Naive thymus-derived CD4-positive, alpha-beta T cell (primary cell): ENCODE data around the gene CTBP2. TPM values are rescaled to one million over a fixed set of nuclear protein-coding genes. Genes with fewer than 3 reads are reported as not detected.

Source experiments
- ATAC-seq: fragments of 150-1000 bp; cut with Tn5 transposase; 2 replicates; pipeline ENCODE4 v1.10.0; 2021; ENCODE audit warnings: mild to moderate bottlenecking, moderate library complexity
- CTCF ChIA-PET: fragments of 350-600 bp; sonication (Branson Sonifier 250); formaldehyde crosslinking; loops from one replicate; lab custom pipeline; 2021; ENCODE audit warnings: antibody characterized with exemption; lab: Charles Lee
- POLR2A ChIA-PET: fragments of 350-600 bp; sonication (Branson Sonifier 250); formaldehyde crosslinking; loops from one replicate; lab custom pipeline; 2021; ENCODE audit warnings: antibody characterized with exemption, inconsistent platforms; lab: Charles Lee
- DNase-seq, 9 donors: peaks; one replicate each; pipeline versions ENCODE4 v3.0.0 to v3.0.0-alpha.2; 2020 to 2022; ENCODE audit warnings: mixed read lengths in 1 of 9
- H3K27ac ChIP-seq: one replicate; pipeline ENCODE4 v1.7.0; 2013; ENCODE audit warnings: mild to moderate bottlenecking, low read depth, low read length, moderate library complexity
- H3K27me3 ChIP-seq, 2 donors: one replicate each; pipeline ENCODE4 v1.7.0; 2013; ENCODE audit warnings: low read length in 2 of 2, mild to moderate bottlenecking in 2 of 2, moderate library complexity in 2 of 2; ENCODE audit not compliant: control insufficient read depth in 2 of 2, insufficient read depth in 2 of 2
- H3K36me3 ChIP-seq, 3 experiments: 1 replicate in 2 of 3; 2 replicates in 1 of 3; pipeline ENCODE4 v1.7.0; 2013; ENCODE audit warnings: low read length in 3 of 3, mild to moderate bottlenecking in 3 of 3, moderate library complexity in 1 of 3; ENCODE audit not compliant: insufficient read depth in 3 of 3, control insufficient read depth in 2 of 3
- H3K4me1 ChIP-seq, 2 donors: one replicate each; pipeline ENCODE4 v1.7.0; 2013; ENCODE audit warnings: low read length in 2 of 2, mild to moderate bottlenecking in 2 of 2, moderate library complexity in 1 of 2; ENCODE audit not compliant: control insufficient read depth in 2 of 2, insufficient read depth in 2 of 2
- H3K4me3 ChIP-seq: 2 replicates; pipeline ENCODE4 v1.7.0; 2013; ENCODE audit warnings: mild to moderate bottlenecking, low read length
- H3K9me3 ChIP-seq, 3 experiments: 1 replicate in 2 of 3; 2 replicates in 1 of 3; pipeline ENCODE4 v1.7.0; 2013; ENCODE audit warnings: low read length in 3 of 3; ENCODE audit not compliant: control insufficient read depth in 2 of 3
- H3K27ac Mint-ChIP-seq, 9 donors: one replicate each; pipeline ENCODE4 v1.8.0; 2020 to 2022; ENCODE audit warnings: mixed read lengths in 9 of 9, mild to moderate bottlenecking in 8 of 9, moderate library complexity in 5 of 9, inconsistent platforms in 2 of 9
- H3K27me3 Mint-ChIP-seq, 5 donors: one replicate each; pipeline ENCODE4 v1.8.0; 2021 to 2022; ENCODE audit warnings: mixed read lengths in 5 of 5, mild to moderate bottlenecking in 1 of 5
- H3K36me3 Mint-ChIP-seq, 5 donors: one replicate each; pipeline ENCODE4 v1.8.0; 2020 to 2022; ENCODE audit warnings: mixed read lengths in 5 of 5, mild to moderate bottlenecking in 3 of 5, inconsistent platforms in 1 of 5
- H3K4me1 Mint-ChIP-seq, 7 donors: one replicate each; pipeline ENCODE4 v1.8.0; 2020 to 2022; ENCODE audit warnings: mixed read lengths in 7 of 7, mild to moderate bottlenecking in 3 of 7, inconsistent platforms in 1 of 7
- H3K4me3 Mint-ChIP-seq, 10 donors: one replicate each; pipeline ENCODE4 v1.8.0; 2020 to 2022; ENCODE audit warnings: mild to moderate bottlenecking in 10 of 10, mixed read lengths in 10 of 10, moderate library complexity in 6 of 10, inconsistent platforms in 2 of 10
- H3K9me3 Mint-ChIP-seq, 11 donors: one replicate each; pipeline ENCODE4 v1.8.0; 2020 to 2022; ENCODE audit warnings: mixed read lengths in 11 of 11, mild to moderate bottlenecking in 4 of 11, inconsistent platforms in 1 of 11, moderate library complexity in 1 of 11
- intact Hi-C, 2 donors: fragments of 100-400 bp; cut with micrococcal nuclease; formaldehyde crosslinking; loops; one replicate each; pipeline ENCODE4 v1.15.1; 2023
- polyA plus RNA-seq, 2 donors: library from polyadenylated mRNA; unstranded; fragments of 300-500 nt; fragmentation: Illumina TruSeq; gene quantifications; one replicate each; pipeline ENCODE4 v1.2.3, GENCODE V29; 2021
- total RNA-seq, 6 experiments: library from RNA in 5 of 6; stranded (reverse) in 5 of 6; gene quantifications; 1 replicate in 5 of 6; 2 replicates in 1 of 6; pipeline ENCODE4 v1.2.3 and lab custom pipeline; 2021 to 2026

CTBP2 gene
- total and polyA plus RNA-seq, 7 experiments from 2014 or later, result 0.05 to 39.5 (median 1.7) TPM; not detected in 1

DNA sequence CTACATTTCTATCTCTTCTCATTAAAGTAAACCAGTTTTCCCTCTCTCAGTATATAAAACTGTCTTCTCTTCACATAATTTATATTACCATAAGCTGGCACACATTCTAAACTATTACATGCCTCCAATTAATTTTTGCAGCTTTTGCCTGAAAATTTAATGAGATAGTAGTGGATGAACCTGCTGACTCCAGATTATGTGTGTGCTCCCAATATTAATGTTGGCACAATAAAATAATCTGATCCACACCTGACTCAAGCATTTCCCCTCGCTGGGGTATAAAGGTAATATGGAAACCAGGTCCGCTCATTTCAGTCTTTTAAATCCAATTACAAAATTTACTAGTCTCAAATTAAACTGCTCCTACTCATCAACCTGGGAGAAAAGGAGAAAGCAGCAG, 63.4 kb downstream of the CTBP2 start:
- no peaks in the 10 kb centered on the region for H3K9me3 ChIP-seq
- H3K4me1 ChIP-seq, result no peaks in the 10 kb centered on the region
- DNase-seq (no peak), ATAC-seq (no peak)
- Mint-ChIP-seq H3K27me3 (no peaks in the 10 kb centered on the region), H3K27ac (no peak overlapping the region), H3K36me3 (no peaks in the 10 kb centered on the region), H3K4me3 (no peak overlapping the region), H3K9me3 (peaks cover 0 to 1% (median 0%) of the 10 kb centered on the region in 11 donors), H3K4me1 (peaks cover 0 to 18% (median 0%) of the 10 kb centered on the region in 7 donors)
- POLR2A ChIA-PET, result no interaction called here
- intact Hi-C loops, result no loop called here
- no peak overlapping the region for H3K27ac ChIP-seq
- no peaks in the 10 kb centered on the region for H3K27me3 ChIP-seq
- CTCF ChIA-PET, result no interaction called here
- no peak overlapping the region for H3K4me3 ChIP-seq
- H3K36me3 ChIP-seq, result no peaks in the 10 kb centered on the region

GRCh38 chr10:125096371-125096770, 64.0 kb downstream of the CTBP2 start:
- Mint-ChIP-seq H3K36me3 (no peaks in the 10 kb centered on the region), H3K4me1 (peaks cover 0 to 14% (median 0%) of the 10 kb centered on the region in 7 donors), H3K4me3 (no peak overlapping the region), H3K27me3 (no peaks in the 10 kb centered on the region), H3K27ac (no peak overlapping the region), H3K9me3 (peaks cover 0 to 1% (median 0%) of the 10 kb centered on the region in 11 donors)
- no peak overlapping the region for H3K27ac ChIP-seq
- ATAC-seq (no peak), DNase-seq (no peak)
- no peaks in the 10 kb centered on the region for H3K36me3 ChIP-seq
- intact Hi-C loops, result no loop called here
- ChIA-PET POLR2A (no interaction called here), CTCF (no interaction called here)
- H3K9me3 ChIP-seq, result no peaks in the 10 kb centered on the region
- H3K4me3 ChIP-seq, result no peak overlapping the region
- no peaks in the 10 kb centered on the region for H3K27me3 ChIP-seq
- no peaks in the 10 kb centered on the region for H3K4me1 ChIP-seq

DNA sequence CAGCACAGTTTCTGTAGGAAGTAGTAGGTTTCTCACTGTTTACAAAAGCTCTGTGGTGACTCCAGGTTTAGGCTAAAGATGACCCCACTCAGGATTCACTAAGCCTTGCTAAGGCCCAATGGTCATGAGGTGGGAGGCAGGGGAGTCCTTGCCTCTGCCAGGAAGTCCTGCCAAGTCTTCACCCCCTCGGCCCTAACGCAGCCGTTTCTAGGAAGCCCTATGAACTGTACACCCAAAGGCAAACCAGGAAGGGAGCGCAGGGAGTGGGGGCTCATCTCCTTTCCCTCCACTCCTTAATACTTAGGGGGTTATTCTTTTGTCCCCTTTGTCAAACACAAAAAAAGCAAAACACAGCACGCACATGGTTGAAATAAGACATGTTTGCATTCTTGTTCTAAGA, 64.6 kb downstream of the CTBP2 start:
- H3K4me3 Mint-ChIP-seq, result no peak overlapping the region
- no peaks in the 10 kb centered on the region for H3K4me1 ChIP-seq

DNA sequence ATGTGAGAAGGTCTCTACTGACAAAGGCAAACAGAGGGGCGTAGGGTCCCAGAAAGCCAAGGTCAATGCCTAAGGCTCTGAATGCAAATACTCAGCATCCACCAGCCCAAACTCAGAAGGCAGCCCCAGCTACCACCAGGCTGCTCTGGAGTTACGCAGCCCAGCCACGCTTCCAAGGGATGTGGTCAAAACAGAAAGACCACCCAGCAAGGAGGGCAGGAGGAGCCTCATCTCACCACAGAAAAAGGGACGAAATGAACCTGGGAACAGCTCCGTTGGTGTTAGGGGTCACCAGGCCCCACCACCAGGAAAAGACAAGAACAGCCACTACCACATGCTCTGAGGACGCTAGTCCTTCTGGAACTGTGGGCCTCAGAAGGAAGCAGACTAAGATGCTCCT, 65.1 kb downstream of the CTBP2 start:
- Mint-ChIP-seq H3K36me3 (no peaks in the 10 kb centered on the region), H3K27ac (no peak overlapping the region), H3K9me3 (peaks cover 0 to 1% (median 0%) of the 10 kb centered on the region in 11 donors), H3K4me3 (no peak overlapping the region), H3K27me3 (no peaks in the 10 kb centered on the region), H3K4me1 (peaks cover 0 to 14% (median 0%) of the 10 kb centered on the region in 7 donors)
- Histone ChIP-seq H3K27ac (no peak overlapping the region), H3K4me3 (no peak overlapping the region), H3K27me3 (no peaks in the 10 kb centered on the region), H3K36me3 (no peaks in the 10 kb centered on the region), H3K4me1 (no peaks in the 10 kb centered on the region), H3K9me3 (no peaks in the 10 kb centered on the region)
- ChIA-PET CTCF (no interaction called here), POLR2A (no interaction called here)
- DNase-seq (no peak), ATAC-seq (no peak)
- intact Hi-C loops, result no loop called here

More for the DNA sequence above, 64.6 kb downstream of the CTBP2 start:
- Mint-ChIP-seq H3K4me1 (peaks cover 0 to 14% (median 0%) of the 10 kb centered on the region in 7 donors), H3K27me3 (no peaks in the 10 kb centered on the region), H3K27ac (no peak overlapping the region), H3K9me3 (peaks cover 0 to 1% (median 0%) of the 10 kb centered on the region in 11 donors), H3K36me3 (no peaks in the 10 kb centered on the region)
- no peak for DNase-seq
- H3K4me3 ChIP-seq, result no peak overlapping the region
- no peak overlapping the region for H3K27ac ChIP-seq
- ChIA-PET POLR2A (no interaction called here), CTCF (no interaction called here)
- no peaks in the 10 kb centered on the region for H3K27me3 ChIP-seq
- H3K9me3 ChIP-seq, result no peaks in the 10 kb centered on the region
- no peak for ATAC-seq
- H3K36me3 ChIP-seq, result no peaks in the 10 kb centered on the region
- intact Hi-C loops, result no loop called here

DNA sequence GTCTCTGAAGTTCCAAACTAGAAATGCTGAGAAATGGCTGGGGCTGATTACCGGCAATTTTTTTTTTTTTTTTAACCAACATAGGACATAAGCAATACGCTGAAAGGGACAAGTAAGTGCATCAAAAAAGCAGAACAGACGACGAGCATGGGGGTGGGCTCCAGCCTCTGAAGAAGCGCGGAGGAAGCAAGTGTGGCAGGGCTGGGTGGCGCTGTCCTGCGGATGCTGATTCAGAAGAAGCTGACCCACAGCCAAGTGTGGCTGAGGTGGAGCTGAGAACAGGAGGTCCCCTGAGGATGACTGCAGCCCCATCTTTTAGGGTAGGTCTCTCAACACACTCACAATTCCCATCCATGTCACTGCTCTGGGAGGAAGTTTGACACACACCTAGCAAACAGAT, 65.6 kb downstream of the CTBP2 start:
- H3K9me3 Mint-ChIP-seq, result peaks cover 0 to 1% (median 0%) of the 10 kb centered on the region in 11 donors
- peaks cover 0 to 14% (median 0%) of the 10 kb centered on the region in 7 donors for H3K4me1 Mint-ChIP-seq

GRCh38 chr10:125093974-125094705, 66.2 kb downstream of the CTBP2 start:
- H3K4me3 Mint-ChIP-seq, result no peak overlapping the region
- H3K9me3 ChIP-seq, result no peaks in the 10 kb centered on the region
- POLR2A ChIA-PET, result no interaction called here
- no peaks in the 10 kb centered on the region for H3K36me3 ChIP-seq
- H3K27ac ChIP-seq, result no peak overlapping the region
- no peaks in the 10 kb centered on the region for H3K4me1 ChIP-seq
- H3K9me3 Mint-ChIP-seq, result peaks cover 0 to 1% (median 0%) of the 10 kb centered on the region in 11 donors
- no peak overlapping the region for H3K27ac Mint-ChIP-seq
- DNase-seq (no peak), ATAC-seq (no peak)
- no peaks in the 10 kb centered on the region for H3K27me3 Mint-ChIP-seq
- H3K4me3 ChIP-seq, result no peak overlapping the region
- CTCF ChIA-PET, result no interaction called here
- H3K36me3 Mint-ChIP-seq, result no peaks in the 10 kb centered on the region
- intact Hi-C loops, result no loop called here
- peaks cover 0 to 14% (median 0%) of the 10 kb centered on the region in 7 donors for H3K4me1 Mint-ChIP-seq
- H3K27me3 ChIP-seq, result no peaks in the 10 kb centered on the region

More for the DNA sequence above, 65.6 kb downstream of the CTBP2 start:
- no peak overlapping the region for H3K4me3 ChIP-seq
- ATAC-seq, result peak; percentile 51
- H3K36me3 ChIP-seq, result no peaks in the 10 kb centered on the region
- Mint-ChIP-seq H3K27ac (no peak overlapping the region), H3K4me3 (no peak overlapping the region), H3K36me3 (no peaks in the 10 kb centered on the region), H3K27me3 (no peaks in the 10 kb centered on the region)
- H3K9me3 ChIP-seq, result no peaks in the 10 kb centered on the region
- H3K27ac ChIP-seq, result no peak overlapping the region
- H3K27me3 ChIP-seq, result no peaks in the 10 kb centered on the region
- POLR2A ChIA-PET, result no interaction called here
- intact Hi-C loops, result no loop called here
- no peaks in the 10 kb centered on the region for H3K4me1 ChIP-seq
- CTCF ChIA-PET, result no interaction called here
- DNase-seq, result no peak
